ENCODE data around the gene DHRS12. TPM values are rescaled to one million over a fixed set of nuclear protein-coding genes. Genes with fewer than 3 reads are reported as not detected.

DHRS12 gene
- total and polyA plus RNA-seq, 10 donors = 11.3 to 22.8 (median 16.9) TPM

DNA sequence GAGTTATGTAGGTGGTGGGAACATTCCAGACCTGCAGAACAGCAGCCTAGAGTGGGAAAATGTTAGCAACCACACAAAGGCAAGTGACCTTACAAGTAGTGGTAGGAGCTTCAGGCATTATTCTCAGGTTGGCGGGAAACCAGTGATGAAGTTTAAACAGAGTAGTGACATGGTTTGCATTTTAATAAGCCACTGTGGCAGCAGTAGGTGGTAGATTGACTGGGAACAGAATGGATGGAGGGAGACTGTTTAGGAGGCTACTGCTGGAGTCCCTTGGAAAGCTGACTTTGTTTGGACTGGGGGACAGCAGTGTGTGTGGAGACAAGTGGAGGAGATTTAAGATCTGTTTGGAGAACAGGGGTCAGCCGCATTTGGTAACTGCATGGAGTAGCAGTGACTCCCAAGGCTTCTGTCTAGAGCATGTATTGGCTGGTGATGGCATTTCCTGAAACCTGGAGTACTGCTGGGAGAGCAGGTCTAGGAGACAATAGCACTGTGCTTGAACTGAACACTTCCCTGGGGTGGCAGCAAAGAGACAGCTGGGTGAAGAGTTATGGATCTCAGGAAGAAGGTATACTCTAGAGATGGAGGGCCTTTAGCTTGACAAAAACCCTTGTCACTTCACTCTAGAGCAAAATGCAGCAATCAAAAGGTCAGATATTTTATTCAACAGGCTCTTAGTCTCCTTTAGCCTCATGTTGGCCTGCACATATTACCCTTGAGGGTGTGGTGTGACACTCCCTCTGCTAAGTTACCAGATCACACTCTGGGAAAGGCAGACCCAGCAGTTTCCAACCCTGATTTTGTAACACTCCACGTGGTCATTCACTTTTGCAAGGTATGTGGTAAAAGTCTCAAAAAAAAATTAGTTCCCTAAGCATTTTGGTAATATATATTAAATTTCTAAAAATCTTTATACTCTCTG lies 70.3 kb downstream of the DHRS12 start:
- 75 to 84% (median 80%) methylated on average over 3 of the region's 3 CpGs for WGBS, 5 donors
- Histone ChIP-seq H3K9me3 (no peaks in the 10 kb centered on the region), H3K4me1 (peaks cover 0 to 40% (median 12%) of the 10 kb centered on the region in 6 donors), H3K4me3 (no peak overlapping the region), H3K36me3 (peaks cover 0 to 52% (median 0%) of the 10 kb centered on the region in 6 donors), H3K27me3 (replicated peaks in 1 of 7) (no peaks in the 10 kb centered on the region), H3K27ac (peak overlapping the region in 1 of 8 donors; percentile 18)
- TF ChIP-seq POLR2A (IDR thresholded peaks at IDR 0.05) = no peak
- TF ChIP-seq CTCF (IDR thresholded peaks at IDR 0.05 in 8 of 11, conservative IDR thresholded peaks at IDR 0.05 in 3 of 11) = no peak
- DNase-seq = no peak
- intact Hi-C loops (cut with DNase I; ENCODE audit: low total_unique reads) = loop anchor here (5.0 kb wide), 1 partner anchor 281 kb away; the partner anchor contains the start of gene INTS6

DNA sequence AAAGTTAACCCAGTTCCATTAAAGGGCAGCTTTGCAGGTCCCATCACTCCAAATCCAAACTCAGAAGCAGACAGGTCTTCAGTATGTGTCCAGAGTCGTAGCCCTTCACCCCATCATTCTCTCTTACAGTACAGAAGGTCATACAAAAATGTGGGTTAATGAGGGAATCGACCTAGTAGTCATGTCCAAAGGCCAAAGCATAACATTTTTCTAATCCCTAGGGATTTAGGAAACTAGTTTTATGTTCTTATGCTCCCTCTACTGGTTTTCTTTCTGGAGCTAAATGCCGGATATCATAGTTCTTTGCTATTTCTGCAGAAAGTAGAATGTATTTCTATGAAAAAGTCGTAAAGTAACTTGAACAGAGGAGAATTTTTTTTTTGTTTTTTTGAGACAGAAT lies 72.2 kb downstream of the DHRS12 start:
- H3K4me3 ChIP-seq = no peak overlapping the region
- H3K4me1 ChIP-seq = peaks cover 0 to 42% (median 12%) of the 10 kb centered on the region in 6 donors
- TF ChIP-seq CTCF (IDR thresholded peaks at IDR 0.05 in 8 of 11, conservative IDR thresholded peaks at IDR 0.05 in 3 of 11) (peak in 7 of 11 experiments; percentile 21 to 36 (median 32)), POLR2AphosphoS5 (IDR thresholded peaks at IDR 0.05) (no peak)
- H3K9me3 ChIP-seq = no peaks in the 10 kb centered on the region
- H3K27me3 ChIP-seq (replicated peaks in 1 of 7) = no peaks in the 10 kb centered on the region
- no peak for DNase-seq
- peaks cover 0 to 64% (median 6%) of the 10 kb centered on the region in 6 donors for H3K36me3 ChIP-seq
- 69 to 80% (median 79%) methylated on average over 4 of the region's 4 CpGs for WGBS, 5 donors
- H3K27ac ChIP-seq = peak overlapping the region in 5 of 8 donors; percentile 16 to 68 (median 58)
- intact Hi-C loops (cut with DNase I; ENCODE audit: low total_unique reads) = loop anchor here (5.0 kb wide), 1 partner anchor 279 kb away; the partner anchor contains the start of gene INTS6

DNA sequence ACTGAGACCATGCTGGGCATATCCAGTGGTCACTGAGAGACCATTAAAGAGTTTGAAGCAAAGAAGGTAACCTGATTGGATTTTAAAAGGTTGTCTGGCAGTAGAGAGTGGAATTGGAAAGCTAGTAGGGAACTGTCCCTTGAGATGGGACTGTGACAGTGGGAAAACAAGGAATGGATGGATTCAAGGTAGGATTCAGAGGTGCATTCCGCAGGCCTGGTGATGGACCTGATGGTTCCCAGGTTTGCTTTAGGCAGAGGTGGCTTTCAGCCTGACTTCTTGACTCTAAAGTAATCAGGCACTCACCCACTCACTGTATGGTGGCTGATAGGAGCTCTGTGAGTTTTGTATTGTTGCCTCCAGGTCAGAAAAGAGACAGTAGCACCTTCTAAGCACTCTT lies 73.0 kb downstream of the DHRS12 start:
- Histone ChIP-seq H3K27me3 (replicated peaks in 1 of 7) (no peaks in the 10 kb centered on the region), H3K9me3 (no peaks in the 10 kb centered on the region), H3K4me3 (no peak overlapping the region), H3K27ac (peak overlapping the region in 5 of 8 donors; percentile 2 to 68 (median 58)), H3K4me1 (peaks cover 0 to 42% (median 12%) of the 10 kb centered on the region in 6 donors), H3K36me3 (peaks cover 0 to 64% (median 6%) of the 10 kb centered on the region in 6 donors)
- WGBS, 5 donors = 92 to 100% (median 95%) methylated on average over 1 of the region's 1 CpG
- no peak for TF ChIP-seq CTCF (IDR thresholded peaks at IDR 0.05 in 8 of 11, conservative IDR thresholded peaks at IDR 0.05 in 3 of 11)
- no peak for TF ChIP-seq POLR2AphosphoS5 (IDR thresholded peaks at IDR 0.05)
- no peak for TF ChIP-seq POLR2A (IDR thresholded peaks at IDR 0.05)
- no peak for DNase-seq
- intact Hi-C loops (cut with DNase I; ENCODE audit: low total_unique reads) = loop anchor here (5.0 kb wide), 1 partner anchor 279 kb away; the partner anchor contains the start of gene INTS6

Measured in spleen (tissue), 11 donors.